Measurements from ENCODE around the gene SH3PXD2A.

GRCh38 chr10:103806395-103807187 is 48.8 kb downstream of the SH3PXD2A start:
- TF ChIP-seq, protein P1, sequence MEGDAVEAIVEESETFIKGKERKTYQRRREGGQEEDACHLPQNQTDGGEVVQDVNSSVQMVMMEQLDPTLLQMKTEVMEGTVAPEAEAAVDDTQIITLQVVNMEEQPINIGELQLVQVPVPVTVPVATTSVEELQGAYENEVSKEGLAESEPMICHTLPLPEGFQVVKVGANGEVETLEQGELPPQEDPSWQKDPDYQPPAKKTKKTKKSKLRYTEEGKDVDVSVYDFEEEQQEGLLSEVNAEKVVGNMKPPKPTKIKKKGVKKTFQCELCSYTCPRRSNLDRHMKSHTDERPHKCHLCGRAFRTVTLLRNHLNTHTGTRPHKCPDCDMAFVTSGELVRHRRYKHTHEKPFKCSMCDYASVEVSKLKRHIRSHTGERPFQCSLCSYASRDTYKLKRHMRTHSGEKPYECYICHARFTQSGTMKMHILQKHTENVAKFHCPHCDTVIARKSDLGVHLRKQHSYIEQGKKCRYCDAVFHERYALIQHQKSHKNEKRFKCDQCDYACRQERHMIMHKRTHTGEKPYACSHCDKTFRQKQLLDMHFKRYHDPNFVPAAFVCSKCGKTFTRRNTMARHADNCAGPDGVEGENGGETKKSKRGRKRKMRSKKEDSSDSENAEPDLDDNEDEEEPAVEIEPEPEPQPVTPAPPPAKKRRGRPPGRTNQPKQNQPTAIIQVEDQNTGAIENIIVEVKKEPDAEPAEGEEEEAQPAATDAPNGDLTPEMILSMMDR (IDR thresholded peaks at IDR 0.05; ENCODE audit: borderline replicate concordance, extremely low read depth, low read length, poor library complexity, severe bottlenecking): no peak
- no peak for TF ChIP-seq EZH2 (IDR thresholded peaks at IDR 0.05; ENCODE audit: borderline replicate concordance, low read depth, low read length, severe bottlenecking)

Data from DND-41 (cell line).